Choroid plexus epithelial cell (primary cell): ENCODE data around the gene TWNK.
A peak's percentile ranks its signal among the peaks of the same experiment; 100 is the strongest.

Experiments
- DNase-seq: peaks from one replicate; pipeline ENCODE4 v3.0.0-alpha.2; 2010; ENCODE audit warnings: low read depth
- H3K4me3 ChIP-seq: 2 replicates; pipeline ENCODE4 v1.5.1; 2011; ENCODE audit warnings: low read depth, mild to moderate bottlenecking, control low read depth, low read length, moderate library complexity
- CTCF ChIP-seq: conservative IDR thresholded peaks from 2 replicates; pipeline ENCODE4 v1.5.1; 2011; ENCODE audit warnings: low read depth, mild to moderate bottlenecking, control low read depth, inconsistent platforms, low read length, moderate library complexity

TWNK gene

GRCh38 chr10:100996678-100997359, 9.5 kb downstream of the TWNK start:
- no peak for DNase-seq
- H3K4me3 ChIP-seq: peak overlapping the region; percentile 83
- TF ChIP-seq CTCF: no peak

GRCh38 chr10:100997360-100998182, 10.2 kb downstream of the TWNK start:
- H3K4me3 ChIP-seq: peak overlapping the region; percentile 83
- peak; percentile 85 for TF ChIP-seq CTCF
- DNase-seq: peak; percentile 75

GRCh38 chr10:100998183-100998990, 11.0 kb downstream of the TWNK start:
- peak; percentile 82 for DNase-seq
- H3K4me3 ChIP-seq: peak overlapping the region; percentile 83
- no peak for TF ChIP-seq CTCF

GRCh38 chr10:100998991-100999741, 11.8 kb downstream of the TWNK start:
- DNase-seq: peak; percentile 75
- TF ChIP-seq CTCF: peak; percentile 59
- peak overlapping the region; percentile 83 for H3K4me3 ChIP-seq

- H3K4me3 ChIP-seq: peak within 1 kb of the TSS; percentile 83
- no peak for DNase-seq
- no peak for TF ChIP-seq CTCF
Measured at GRCh38 chr10:100999742-101000126, 12.4 kb downstream of the TWNK start, which contains the start of gene LZTS2. Gene LZTS2 (plus strand): TSS chr10:100999808. CDS start chr10:101002539, 2,731 bp downstream.
